Heart left ventricle (tissue), 13 donors: Measurements from ENCODE around the gene XPO6.

Source experiments
- CTCF ChIP-seq, 12 donors: fragments of 200-600 bp; sonication (generic) in 4 of 12; IDR thresholded peaks; one replicate each; pipeline versions ENCODE4 v1.5.0 to v1.8.0; 2018 to 2022; ENCODE audit warnings: antibody characterized with exemption in 12 of 12, mild to moderate bottlenecking in 5 of 12
- POLR2A ChIP-seq, 2 donors: fragments of 450-650 bp; IDR thresholded peaks; one replicate each; pipeline ENCODE4 v1.6.1; 2017; ENCODE audit warnings: antibody characterized with exemption in 2 of 2, mild to moderate bottlenecking in 2 of 2, moderate library complexity in 2 of 2
- donor health status: ischemic (EF 13 %, LVEDD 7.1; RV severe dilation, severe dysfunction).
- donor health status: DM: no; HTN: yes; CAD: no.
- donor health status: DM: no; HTN: no; CAD: no.
- donor health status: ischemic (EF 25% LVEDD 6.9; RV normal size, moderate dysfunction).
- donor health status: ischemic (EF 25% LVEDD 5.7; RV mildly dilated, moderate dysfunction).
- donor health status: ischemic (EF 35%, LVEDD 5.7; RV mildly dilated, moderate dysfunction).
- donor health status: nonischemic (EF 11% LVEDD 7.7; RV severe dilation, severe dysfunction).
- donor health status: DM: yes; HTN: yes; CAD: no.
- donor health status: PGD.
- donor health status: ischemic (EF 29% LVEDD 5.4; RV normal size, mild dysfunction).
- donor health status: nonischemic (EF 23%, LVEDD 6.1; RV moderate dilation, normal function).

GRCh38 chr16:28167221-28167620, 44.5 kb downstream of the XPO6 start:
- TF ChIP-seq CTCF (IDR thresholded peaks at IDR 0.05) (no peak), POLR2A (IDR thresholded peaks at IDR 0.05) (no peak)
